GM18505 (cell line): ENCODE results near the gene DVL2.

Experiments used
- ATAC-seq: cut with Tn5 transposase; IDR thresholded peaks from one replicate; pipeline ENCODE4 v1.9.1; 2021; ENCODE audit not compliant: unreplicated experiment
- POLR2A ChIP-seq: IDR thresholded peaks from 4 replicates; pipeline ENCODE4 v1.6.1; 2011; ENCODE audit warnings: borderline replicate concordance; ENCODE audit not compliant: insufficient read depth, insufficient read length; ENCODE audit errors: extremely low read depth

Gene DVL2

GRCh38 chr17:7217113-7217987, 17.0 kb downstream of the DVL2 start:
- TF ChIP-seq POLR2A = no peak
- ATAC-seq = no peak

GRCh38 chr17:7216242-7217112, 17.8 kb downstream of the DVL2 start:
- no peak for TF ChIP-seq POLR2A
- no peak for ATAC-seq

GRCh38 chr17:7215652-7216180, 18.6 kb downstream of the DVL2 start:
- TF ChIP-seq POLR2A = no peak
- ATAC-seq = no peak

GRCh38 chr17:7215136-7215638, 19.1 kb downstream of the DVL2 start:
- ATAC-seq = no peak
- no peak for TF ChIP-seq POLR2A

GRCh38 chr17:7214300-7215135, 19.8 kb downstream of the DVL2 start:
- ATAC-seq = peak; percentile 79
- TF ChIP-seq POLR2A = no peak

GRCh38 chr17:7213895-7214299, 20.4 kb downstream of the DVL2 start:
- ATAC-seq = no peak
- no peak for TF ChIP-seq POLR2A

- no peak for TF ChIP-seq POLR2A
- no peak for ATAC-seq
Observed at GRCh38 chr17:7211491-7212273, 22.6 kb downstream of the DVL2 start.

- ATAC-seq = no peak
- TF ChIP-seq POLR2A = no peak
Observed at GRCh38 chr17:7208754-7209460, 25.4 kb downstream of the DVL2 start.

GRCh38 chr17:7208027-7208571, 26.2 kb downstream of the DVL2 start:
- ATAC-seq = no peak
- TF ChIP-seq POLR2A = no peak

GRCh38 chr17:7207120-7208001, 27.0 kb downstream of the DVL2 start:
- no peak for TF ChIP-seq POLR2A

More at GRCh38 chr17:7207120-7208001, 27.0 kb downstream of the DVL2 start:
- no peak for ATAC-seq
